Skeletal muscle tissue (tissue), 4 donors: Measurements from ENCODE around the gene RRP15. TPM values are rescaled to one million over a fixed set of nuclear protein-coding genes. Genes with fewer than 3 reads are reported as not detected.
"Not testable (repeated sequence)": the region's sequence is repeated elsewhere in the genome, so short reads cannot be mapped to it uniquely, and the experiment has no call there.

ENCODE experiments used
- H3K27ac ChIP-seq: one replicate; pipeline ENCODE4 v1.7.0; 2013; ENCODE audit warnings: mild to moderate bottlenecking, low read depth, low read length, inconsistent platforms
- H3K27me3 ChIP-seq, 3 donors: one replicate each; pipeline ENCODE4 v1.7.0; 2013; ENCODE audit warnings: low read length in 3 of 3; ENCODE audit not compliant: control insufficient read depth in 3 of 3, insufficient read depth in 3 of 3
- H3K36me3 ChIP-seq, 3 donors: one replicate each; pipeline ENCODE4 v1.7.0; 2013; ENCODE audit warnings: low read length in 3 of 3; ENCODE audit not compliant: control insufficient read depth in 3 of 3, insufficient read depth in 3 of 3
- H3K4me1 ChIP-seq, 3 donors: one replicate each; pipeline ENCODE4 v1.7.0; 2013; ENCODE audit warnings: low read length in 3 of 3, mild to moderate bottlenecking in 3 of 3; ENCODE audit not compliant: control insufficient read depth in 3 of 3, insufficient read depth in 3 of 3
- H3K4me3 ChIP-seq, 3 donors: one replicate each; pipeline ENCODE4 v1.7.0; 2013; ENCODE audit warnings: low read length in 3 of 3
- H3K9ac ChIP-seq, 3 donors: one replicate each; pipeline ENCODE4 v1.7.0; 2013; ENCODE audit warnings: low read length in 3 of 3, mild to moderate bottlenecking in 3 of 3, moderate library complexity in 2 of 3, low read depth in 1 of 3
- H3K9me3 ChIP-seq, 3 donors: one replicate each; pipeline ENCODE4 v1.7.0; 2013; ENCODE audit warnings: low read length in 3 of 3; ENCODE audit not compliant: control insufficient read depth in 3 of 3
- total RNA-seq: library from RNA; depleted of rRNA; stranded (reverse); fragments of >200 nt; gene quantifications from one replicate; pipeline ENCODE4 v1.2.3, GENCODE V29; 2014
- donor health status: Osteomylitis.

The RRP15 gene
- total RNA-seq, 1 donor from 2014 or later, result 8.9 TPM

GRCh38 chr1:218304281-218305039 lies 19.4 kb downstream of the RRP15 start:
- H3K27ac ChIP-seq, result no peak overlapping the region
- no peak overlapping the region for H3K4me3 ChIP-seq
- no peak overlapping the region for H3K9ac ChIP-seq
- no peaks in the 10 kb centered on the region for H3K27me3 ChIP-seq
- no peaks in the 10 kb centered on the region for H3K9me3 ChIP-seq
- no peaks in the 10 kb centered on the region for H3K4me1 ChIP-seq
- H3K36me3 ChIP-seq, result peaks cover 0 to 9% (median 5%) of the 10 kb centered on the region in 3 donors

GRCh38 chr1:218305472-218306064 lies 20.5 kb downstream of the RRP15 start:
- peaks cover 0 to 12% (median 5%) of the 10 kb centered on the region in 3 donors for H3K36me3 ChIP-seq
- no peak overlapping the region for H3K9ac ChIP-seq
- H3K4me3 ChIP-seq, result no peak overlapping the region
- no peaks in the 10 kb centered on the region for H3K9me3 ChIP-seq
- no peaks in the 10 kb centered on the region for H3K27me3 ChIP-seq
- H3K27ac ChIP-seq, result no peak overlapping the region
- H3K4me1 ChIP-seq, result no peaks in the 10 kb centered on the region

- Histone ChIP-seq H3K27ac (no peak overlapping the region), H3K4me1 (no peaks in the 10 kb centered on the region), H3K27me3 (no peaks in the 10 kb centered on the region), H3K36me3 (peaks cover 0 to 19% (median 5%) of the 10 kb centered on the region in 3 donors), H3K9ac (no peak overlapping the region), H3K9me3 (no peaks in the 10 kb centered on the region), H3K4me3 (no peak overlapping the region)
Observed at GRCh38 chr1:218312509-218312908, 27.4 kb downstream of the RRP15 start.

- Histone ChIP-seq H3K36me3 (peaks cover 0 to 17% (median 0%) of the 10 kb centered on the region in 3 donors), H3K9ac (no peak overlapping the region), H3K27ac (no peak overlapping the region), H3K4me1 (no peaks in the 10 kb centered on the region), H3K27me3 (no peaks in the 10 kb centered on the region), H3K4me3 (no peak overlapping the region), H3K9me3 (no peaks in the 10 kb centered on the region)
Observed at GRCh38 chr1:218314316-218314715, 29.2 kb downstream of the RRP15 start.

GRCh38 chr1:218315638-218316037 lies 30.5 kb downstream of the RRP15 start:
- Histone ChIP-seq H3K36me3 (peaks cover 0 to 14% (median 0%) of the 10 kb centered on the region in 3 donors), H3K4me1 (no peaks in the 10 kb centered on the region), H3K27me3 (no peaks in the 10 kb centered on the region), H3K9ac (no peak overlapping the region), H3K27ac (no peak overlapping the region), H3K9me3 (no peaks in the 10 kb centered on the region), H3K4me3 (no peak overlapping the region)

- Histone ChIP-seq H3K4me1 (no peaks in the 10 kb centered on the region), H3K36me3 (peaks cover 0 to 4% (median 0%) of the 10 kb centered on the region in 3 donors), H3K27me3 (no peaks in the 10 kb centered on the region), H3K9me3 (no peaks in the 10 kb centered on the region), H3K9ac (no peak overlapping the region), H3K4me3 (no peak overlapping the region), H3K27ac (no peak overlapping the region)
Observed at GRCh38 chr1:218317061-218317460, 32.0 kb downstream of the RRP15 start.

GRCh38 chr1:218320182-218320581 lies 35.1 kb downstream of the RRP15 start:
- H3K4me3 ChIP-seq, H3K4me1 ChIP-seq, H3K27me3 ChIP-seq, H3K9ac ChIP-seq, H3K9me3 ChIP-seq, H3K27ac ChIP-seq: not testable (repeated sequence)
- peaks cover 8 to 13% (median 12%) of the 10 kb centered on the region in 3 donors for H3K36me3 ChIP-seq

- Histone ChIP-seq H3K9me3 (no peaks in the 10 kb centered on the region), H3K27me3 (no peaks in the 10 kb centered on the region), H3K27ac (no peak overlapping the region), H3K4me1 (no peaks in the 10 kb centered on the region), H3K36me3 (peaks cover 8 to 13% (median 12%) of the 10 kb centered on the region in 3 donors), H3K9ac (no peak overlapping the region), H3K4me3 (no peak overlapping the region)
Observed at GRCh38 chr1:218322762-218323161, 37.7 kb downstream of the RRP15 start.

- Histone ChIP-seq H3K27me3 (no peaks in the 10 kb centered on the region), H3K27ac (no peak overlapping the region)
Observed at GRCh38 chr1:218323568-218324225, 38.6 kb downstream of the RRP15 start.

GRCh38 chr1:218324226-218324580 lies 39.1 kb downstream of the RRP15 start:
- Histone ChIP-seq H3K4me3 (no peak overlapping the region), H3K4me1 (no peaks in the 10 kb centered on the region), H3K27me3 (no peaks in the 10 kb centered on the region), H3K36me3 (peaks cover 8 to 13% (median 12%) of the 10 kb centered on the region in 3 donors), H3K27ac (no peak overlapping the region), H3K9ac (no peak overlapping the region), H3K9me3 (no peaks in the 10 kb centered on the region)

More at GRCh38 chr1:218323568-218324225, 38.6 kb downstream of the RRP15 start:
- H3K9ac ChIP-seq, result no peak overlapping the region
- no peak overlapping the region for H3K4me3 ChIP-seq
- H3K4me1 ChIP-seq, result no peaks in the 10 kb centered on the region
- peaks cover 8 to 13% (median 12%) of the 10 kb centered on the region in 3 donors for H3K36me3 ChIP-seq
- H3K9me3 ChIP-seq, result no peaks in the 10 kb centered on the region
